Measurements from ENCODE around the gene PKIB. TPM values are rescaled to one million over a fixed set of nuclear protein-coding genes. Genes with fewer than 3 reads are reported as not detected.
A peak's percentile ranks its signal among the peaks of the same experiment; 100 is the strongest.
"Not testable (repeated sequence)": the region's sequence is repeated elsewhere in the genome, so short reads cannot be mapped to it uniquely, and the experiment has no call there.

PKIB gene
- total RNA-seq, 2 donors from 2014 or later: not detected

DNA sequence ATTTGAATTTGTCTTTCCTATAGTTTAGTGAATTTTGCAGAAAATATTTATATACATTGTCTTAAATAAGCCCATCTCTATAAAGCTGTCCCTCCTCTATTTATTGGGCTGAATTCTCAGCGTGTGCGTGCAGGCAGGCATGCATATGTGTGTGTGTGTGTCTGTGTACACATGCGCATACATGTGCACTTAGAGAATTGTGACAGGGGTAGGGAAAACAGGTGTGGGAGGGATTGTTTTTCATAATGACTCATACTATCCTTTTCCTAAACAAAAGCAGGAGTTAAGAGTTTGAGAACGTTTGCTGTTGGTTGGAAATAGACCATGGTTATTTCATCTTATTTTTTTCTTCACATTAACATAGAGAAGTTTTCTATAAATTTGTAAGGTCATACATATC is 126.0 kb downstream of the PKIB start:
- H3K36me3 Mint-ChIP-seq: no peaks in the 10 kb centered on the region

GRCh38 chr6:122736616-122737015 is 126.4 kb downstream of the PKIB start:
- Mint-ChIP-seq H3K36me3 (no peaks in the 10 kb centered on the region), H3K27me3 (peaks cover 15 to 17% of the 10 kb centered on the region in 2 donors), H3K9me3 (no peaks in the 10 kb centered on the region), H3K4me3 (no peak overlapping the region), H3K4me1 (ENCODE audit: low read depth in 2 of 2) (no peaks in the 10 kb centered on the region), H3K27ac (no peak overlapping the region)
- no peak for ATAC-seq
- no peak for DNase-seq (ENCODE audit: low spot score)

More for the DNA sequence above, 126.0 kb downstream of the PKIB start:
- H3K9me3 Mint-ChIP-seq: no peaks in the 10 kb centered on the region
- peaks cover 15 to 17% of the 10 kb centered on the region in 2 donors for H3K27me3 Mint-ChIP-seq
- H3K4me1 Mint-ChIP-seq (ENCODE audit: low read depth in 2 of 2): no peaks in the 10 kb centered on the region
- ATAC-seq: no peak
- H3K4me3 Mint-ChIP-seq: no peak overlapping the region
- DNase-seq (ENCODE audit: low spot score): no peak
- H3K27ac Mint-ChIP-seq: no peak overlapping the region

- DNase-seq (ENCODE audit: low spot score) (no peak), ATAC-seq (no peak)
- Mint-ChIP-seq H3K36me3 (no peaks in the 10 kb centered on the region), H3K4me3 (no peak overlapping the region), H3K4me1 (ENCODE audit: low read depth in 2 of 2) (no peaks in the 10 kb centered on the region), H3K27ac (no peak overlapping the region), H3K9me3 (no peaks in the 10 kb centered on the region), H3K27me3 (peaks cover 4 to 6% of the 10 kb centered on the region in 2 donors)
Measured at GRCh38 chr6:122740091-122740490, 129.9 kb downstream of the PKIB start.

DNA sequence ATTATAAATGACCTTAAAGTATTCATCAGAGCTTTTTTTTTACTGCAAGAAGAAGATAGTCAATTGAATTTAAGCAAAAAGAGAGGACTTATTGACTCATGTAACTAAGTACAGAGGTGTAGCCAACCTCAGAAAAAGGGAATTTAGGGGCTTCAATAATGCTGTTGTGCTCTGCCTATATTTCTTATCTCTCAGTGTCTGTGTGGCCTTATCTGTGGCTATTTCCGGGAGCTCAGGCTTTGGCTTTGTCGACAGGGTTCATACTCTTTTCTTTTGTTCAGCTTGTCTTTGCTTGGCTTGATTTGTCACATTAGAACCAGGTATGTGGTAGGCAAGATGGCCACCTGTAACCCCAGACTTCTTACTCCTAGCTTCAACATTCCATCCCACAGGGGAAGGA is 130.7 kb downstream of the PKIB start:
- no peaks in the 10 kb centered on the region for H3K9me3 Mint-ChIP-seq
- no peaks in the 10 kb centered on the region for H3K36me3 Mint-ChIP-seq
- no peak overlapping the region for H3K27ac Mint-ChIP-seq
- no peak overlapping the region for H3K4me3 Mint-ChIP-seq
- peaks cover 0 to 2% of the 10 kb centered on the region in 2 donors for H3K27me3 Mint-ChIP-seq
- ATAC-seq: no peak
- no peaks in the 10 kb centered on the region for H3K4me1 Mint-ChIP-seq (ENCODE audit: low read depth in 2 of 2)
- no peak for DNase-seq (ENCODE audit: low spot score)

DNA sequence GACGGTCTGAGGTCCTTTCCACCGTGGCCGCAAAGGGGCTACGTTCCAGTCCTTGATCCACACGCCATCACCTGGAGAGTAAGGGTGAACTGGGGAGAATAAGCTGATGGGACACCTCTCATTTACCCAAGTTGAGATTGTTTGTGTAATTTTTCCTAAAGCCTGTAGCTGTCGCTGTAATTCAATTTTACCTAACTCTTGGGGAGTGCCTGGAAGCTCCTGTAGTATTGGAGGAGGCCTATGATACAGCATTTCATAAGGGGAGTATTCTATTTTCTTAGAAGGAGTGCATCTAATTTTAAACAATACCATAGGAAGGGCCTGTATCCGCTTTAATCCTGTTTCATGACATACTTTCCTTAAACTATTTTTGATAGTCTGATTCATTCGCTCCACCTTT is 134.0 kb downstream of the PKIB start:
- not testable (repeated sequence) for H3K27ac Mint-ChIP-seq; H3K36me3 Mint-ChIP-seq; H3K27me3 Mint-ChIP-seq; H3K9me3 Mint-ChIP-seq; DNase-seq (ENCODE audit: low spot score); ATAC-seq; H3K4me3 Mint-ChIP-seq
- H3K4me1 Mint-ChIP-seq (ENCODE audit: low read depth in 2 of 2): peaks cover 13% of the 10 kb centered on the region in 2 donors

DNA sequence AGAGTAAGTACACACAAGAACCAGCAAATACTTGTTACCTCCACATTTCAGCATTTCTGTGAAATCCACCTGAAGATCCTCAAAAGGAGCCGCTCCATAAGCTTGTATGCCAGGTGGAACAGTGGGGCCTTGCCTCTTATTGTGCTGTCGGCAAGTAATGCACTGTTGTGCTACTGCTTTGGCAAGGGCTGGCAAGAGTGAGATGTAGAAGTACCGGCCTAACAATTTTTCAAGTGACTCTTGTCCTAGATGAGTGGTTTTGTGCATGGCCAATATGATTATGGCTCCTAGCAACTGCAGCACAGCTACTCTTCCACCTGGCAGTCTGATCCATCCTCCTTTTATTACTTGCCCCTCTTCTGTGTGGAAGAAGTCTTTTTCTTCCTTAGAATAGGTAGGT is 134.7 kb downstream of the PKIB start:
- ATAC-seq; H3K36me3 Mint-ChIP-seq; H3K27me3 Mint-ChIP-seq; H3K9me3 Mint-ChIP-seq; H3K4me3 Mint-ChIP-seq; H3K27ac Mint-ChIP-seq; DNase-seq (ENCODE audit: low spot score): not testable (repeated sequence)
- H3K4me1 Mint-ChIP-seq (ENCODE audit: low read depth in 2 of 2): peaks cover 17% of the 10 kb centered on the region in 2 donors

GRCh38 chr6:122746688-122747087 is 136.5 kb downstream of the PKIB start:
- DNase-seq (ENCODE audit: low spot score): no peak
- Mint-ChIP-seq H3K27ac (no peak overlapping the region), H3K36me3 (no peaks in the 10 kb centered on the region), H3K9me3 (no peaks in the 10 kb centered on the region), H3K4me3 (no peak overlapping the region), H3K27me3 (no peaks in the 10 kb centered on the region), H3K4me1 (ENCODE audit: low read depth in 2 of 2) (peaks cover 28 to 29% of the 10 kb centered on the region in 2 donors)
- ATAC-seq: no peak

- no peak overlapping the region for H3K4me3 Mint-ChIP-seq
- H3K4me1 Mint-ChIP-seq (ENCODE audit: low read depth in 2 of 2): peaks cover 31 to 32% of the 10 kb centered on the region in 2 donors
- H3K27ac Mint-ChIP-seq: peak overlapping the region; percentile 5 to 30
- no peak for DNase-seq (ENCODE audit: low spot score)
- ATAC-seq: no peak
- H3K9me3 Mint-ChIP-seq: no peaks in the 10 kb centered on the region
- H3K27me3 Mint-ChIP-seq: no peaks in the 10 kb centered on the region
- no peaks in the 10 kb centered on the region for H3K36me3 Mint-ChIP-seq
Measured at GRCh38 chr6:122747573-122747972, 137.4 kb downstream of the PKIB start.

DNA sequence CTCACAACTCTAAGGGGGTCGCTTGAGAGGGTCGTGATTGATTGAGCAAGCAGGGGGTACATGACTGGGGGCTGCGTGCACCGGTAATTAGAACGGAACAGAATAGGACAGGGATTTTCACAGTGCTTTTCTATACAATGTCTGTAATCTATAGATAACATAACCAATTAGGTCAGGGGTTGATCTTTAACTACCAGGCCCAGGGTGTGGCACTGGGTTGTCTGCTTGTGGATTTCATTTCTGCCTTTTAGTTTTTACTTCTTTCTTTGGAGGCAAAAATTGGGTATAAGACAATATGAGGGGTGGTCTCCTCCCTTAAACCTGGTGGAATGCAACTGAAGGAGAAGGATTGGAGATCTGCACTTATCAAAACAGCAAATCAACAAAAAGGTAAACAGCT is 138.7 kb downstream of the PKIB start:
- not testable (repeated sequence) for DNase-seq (ENCODE audit: low spot score); H3K4me3 Mint-ChIP-seq; H3K9me3 Mint-ChIP-seq; ATAC-seq; H3K36me3 Mint-ChIP-seq; H3K27me3 Mint-ChIP-seq
- peaks cover 32 to 39% of the 10 kb centered on the region in 2 donors for H3K4me1 Mint-ChIP-seq (ENCODE audit: low read depth in 2 of 2)
- H3K27ac Mint-ChIP-seq: peak overlapping the region in 1 of 2 donors; percentile 18

DNA sequence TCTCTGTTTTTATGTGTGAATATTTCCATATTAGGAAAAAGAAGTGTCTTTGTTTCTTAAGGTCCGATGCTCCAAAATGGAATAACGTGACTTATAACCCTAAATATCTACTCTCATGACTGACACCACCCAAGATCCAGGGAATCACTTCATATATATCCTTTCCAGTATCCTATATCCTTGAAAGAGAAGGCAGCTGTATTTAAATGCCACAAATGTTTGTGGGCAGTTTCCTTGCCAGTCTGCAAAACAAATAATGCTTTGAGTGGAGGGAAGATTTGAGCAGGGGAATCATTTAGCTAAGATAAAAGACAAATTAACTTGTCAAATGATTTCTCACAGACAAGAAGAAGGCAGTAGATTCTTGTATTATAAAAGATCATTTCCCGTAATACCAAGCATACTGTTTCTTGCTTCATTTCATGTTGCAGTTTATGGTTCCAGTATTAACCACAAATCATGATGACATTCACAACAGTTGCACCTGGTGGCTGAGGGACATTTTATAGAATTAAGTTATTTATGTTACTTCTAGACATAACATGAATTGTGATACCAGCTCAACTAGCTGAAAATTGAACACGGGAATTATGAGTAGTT is 139.3 kb downstream of the PKIB start:
- ATAC-seq (no peak), DNase-seq (ENCODE audit: low spot score) (no peak)
- H3K27ac Mint-ChIP-seq: peak overlapping the region; percentile 18 to 20
- peaks cover 38 to 43% of the 10 kb centered on the region in 2 donors for H3K4me1 Mint-ChIP-seq (ENCODE audit: low read depth in 2 of 2)
- H3K9me3 Mint-ChIP-seq: no peaks in the 10 kb centered on the region
- no peaks in the 10 kb centered on the region for H3K27me3 Mint-ChIP-seq
- H3K4me3 Mint-ChIP-seq: no peak overlapping the region
- no peaks in the 10 kb centered on the region for H3K36me3 Mint-ChIP-seq

DNA sequence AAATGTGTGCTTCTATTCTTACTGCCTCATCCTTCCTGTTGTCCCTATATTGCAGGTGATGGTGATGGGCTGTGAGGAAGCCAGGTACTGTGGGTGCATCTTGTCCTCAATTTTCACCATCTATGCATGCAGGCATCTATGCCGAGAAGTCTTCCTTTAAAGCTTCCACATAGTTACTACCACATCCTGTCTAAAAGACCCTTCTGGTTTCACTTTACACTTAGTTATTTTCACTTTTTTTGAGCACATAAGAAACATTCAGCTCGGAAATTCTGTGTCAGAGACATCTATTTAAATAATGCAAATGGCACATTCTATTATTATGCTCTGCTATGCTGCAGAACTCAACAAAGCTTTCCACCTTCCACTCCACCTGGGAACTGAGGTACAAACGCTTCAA is 141.1 kb downstream of the PKIB start:
- H3K27me3 Mint-ChIP-seq: peaks cover under 1 to 3% of the 10 kb centered on the region in 2 donors
- H3K27ac Mint-ChIP-seq: peak overlapping the region; percentile 65 to 91
- peaks cover 42 to 47% of the 10 kb centered on the region in 2 donors for H3K4me1 Mint-ChIP-seq (ENCODE audit: low read depth in 2 of 2)
- peak overlapping the region; percentile 60 for H3K4me3 Mint-ChIP-seq
- peak; percentile 71 to 81 for ATAC-seq
- H3K36me3 Mint-ChIP-seq: peaks cover 2% of the 10 kb centered on the region
- H3K9me3 Mint-ChIP-seq: peaks cover 3% of the 10 kb centered on the region
- DNase-seq (ENCODE audit: low spot score): no peak

DNA sequence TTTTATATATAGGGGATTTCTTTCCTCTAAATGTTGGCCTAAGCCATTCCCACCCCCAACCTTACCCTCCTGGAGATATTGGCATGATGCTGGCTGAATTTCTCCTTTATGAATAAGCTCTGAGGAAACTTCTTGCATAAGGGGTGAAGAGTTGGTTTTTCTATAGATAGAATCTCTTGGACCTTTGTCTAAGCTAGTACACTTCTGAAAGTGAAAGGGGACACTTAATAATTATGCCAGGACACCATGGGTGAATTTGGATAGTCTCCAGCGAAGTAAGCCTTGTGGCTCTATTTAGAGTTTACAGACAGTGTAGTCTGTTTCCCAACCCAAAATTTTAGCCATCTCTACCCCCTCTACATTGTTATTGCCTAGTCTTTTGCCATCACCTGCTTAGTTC is 142.3 kb downstream of the PKIB start:
- ATAC-seq (peak; percentile 38 to 62), DNase-seq (ENCODE audit: low spot score) (no peak)
- Mint-ChIP-seq H3K27ac (peak overlapping the region; percentile 6 to 91), H3K27me3 (peaks cover 6 to 8% of the 10 kb centered on the region in 2 donors), H3K36me3 (peaks cover 8% of the 10 kb centered on the region), H3K4me3 (no peak overlapping the region), H3K4me1 (ENCODE audit: low read depth in 2 of 2) (peaks cover 42 to 46% of the 10 kb centered on the region in 2 donors), H3K9me3 (peaks cover 9% of the 10 kb centered on the region)

- peak overlapping the region; percentile 6 to 91 for H3K27ac Mint-ChIP-seq
- no peak overlapping the region for H3K4me3 Mint-ChIP-seq
- peaks cover 8% of the 10 kb centered on the region for H3K36me3 Mint-ChIP-seq
- H3K9me3 Mint-ChIP-seq: peaks cover 9% of the 10 kb centered on the region
- no peak for DNase-seq (ENCODE audit: low spot score)
- peaks cover 6 to 8% of the 10 kb centered on the region in 2 donors for H3K27me3 Mint-ChIP-seq
- peaks cover 35 to 40% of the 10 kb centered on the region in 2 donors for H3K4me1 Mint-ChIP-seq (ENCODE audit: low read depth in 2 of 2)
- no peak for ATAC-seq
Measured at GRCh38 chr6:122753000-122753687, 142.9 kb downstream of the PKIB start.

DNA sequence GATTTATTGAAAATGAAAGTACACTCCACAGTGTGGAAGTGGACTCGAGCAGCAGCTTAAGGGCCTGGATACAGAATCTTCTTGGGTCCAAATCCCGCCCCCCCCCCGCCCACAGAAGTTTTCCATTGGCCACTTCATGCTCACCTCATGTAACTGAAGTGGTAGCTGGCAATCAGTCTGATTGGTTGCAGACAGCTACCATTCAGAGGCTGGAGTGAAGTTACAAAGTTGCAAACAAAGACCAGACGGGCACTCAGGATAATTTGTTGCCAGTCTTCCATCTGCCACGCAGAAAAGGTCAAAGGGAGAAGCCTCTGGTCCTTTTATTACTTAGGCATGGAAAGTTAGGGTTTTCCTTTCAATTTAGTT is 143.5 kb downstream of the PKIB start:
- Mint-ChIP-seq H3K27me3 (peaks cover 6 to 8% of the 10 kb centered on the region in 2 donors), H3K4me3 (no peak overlapping the region), H3K9me3 (peaks cover 9% of the 10 kb centered on the region), H3K4me1 (ENCODE audit: low read depth in 2 of 2) (peaks cover 34 to 39% of the 10 kb centered on the region in 2 donors), H3K27ac (no peak overlapping the region), H3K36me3 (peaks cover 8% of the 10 kb centered on the region)
- DNase-seq (ENCODE audit: low spot score) (no peak), ATAC-seq (no peak)
